Kidney (tissue), 14 donors: ENCODE results near the gene MYL7. TPM values are rescaled to one million over a fixed set of nuclear protein-coding genes. Genes with fewer than 3 reads are reported as not detected.

ENCODE experiments used
- DNase-seq, 5 donors: peaks; one replicate each; pipeline ENCODE4 v3.0.0-alpha.2; 2013 to 2020
- FAIRE-seq: peaks from 2 replicates; lab custom pipeline; 2012; peaks lifted over from hg19 to GRCh38; lab: Jason Lieb, UNC
- H3K27ac ChIP-seq, 2 donors: one replicate each; pipeline ENCODE4 v1.7.0; 2013; ENCODE audit warnings: low read depth in 2 of 2, low read length in 2 of 2, inconsistent platforms in 1 of 2
- H3K27me3 ChIP-seq: one replicate; pipeline ENCODE4 v1.7.1; 2013; ENCODE audit warnings: low read length, inconsistent platforms; ENCODE audit not compliant: control insufficient read depth, insufficient read depth
- H3K36me3 ChIP-seq, 3 donors: one replicate each; pipeline versions ENCODE4 v1.7.0 to v1.7.1; 2013; ENCODE audit warnings: low read length in 3 of 3, control low read depth in 1 of 3, inconsistent platforms in 1 of 3; ENCODE audit not compliant: insufficient read depth in 3 of 3, control insufficient read depth in 2 of 3
- H3K4me1 ChIP-seq, 3 donors: one replicate each; pipeline versions ENCODE4 v1.7.0 to v1.7.1; 2013; ENCODE audit warnings: low read length in 3 of 3, inconsistent platforms in 1 of 3, low read depth in 1 of 3; ENCODE audit not compliant: control insufficient read depth in 2 of 3, insufficient read depth in 2 of 3
- H3K4me3 ChIP-seq, 3 donors: one replicate each; pipeline versions ENCODE4 v1.7.0 to v1.8.1; 2013; ENCODE audit warnings: low read length in 3 of 3, control low read depth in 1 of 3, inconsistent platforms in 1 of 3
- H3K9ac ChIP-seq, 3 donors: one replicate each; pipeline versions ENCODE4 v1.7.0 to v1.7.1; 2013; ENCODE audit warnings: low read length in 3 of 3, control low read depth in 1 of 3, inconsistent platforms in 1 of 3
- H3K9me3 ChIP-seq, 3 donors: one replicate each; pipeline versions ENCODE4 v1.7.0 to v1.7.1; 2013; ENCODE audit warnings: low read length in 3 of 3, control low read depth in 1 of 3, inconsistent platforms in 1 of 3; ENCODE audit not compliant: control insufficient read depth in 2 of 3, insufficient read depth in 1 of 3
- CTCF ChIP-seq: IDR thresholded peaks from 3 replicates; pipeline ENCODE4 v1.5.1; 2012; ENCODE audit warnings: mild to moderate bottlenecking, moderate library complexity, borderline replicate concordance; ENCODE audit not compliant: insufficient read depth; ENCODE audit errors: extremely low read depth
- intact Hi-C: fragments of 100-400 bp; cut with DNase I; formaldehyde crosslinking; loops from one replicate; pipeline ENCODE4 v1.11.1; 2022
- polyA plus RNA-seq: library from polyadenylated mRNA; stranded (reverse); fragments of 350-450 nt; fragmentation: Illumina TruSeq; extraction: RNeasy Lipid Tissue Mini Kit (QIAGEN cat#74804); gene quantifications from one replicate; pipeline ENCODE4 v1.2.3, GENCODE V29; 2014; ENCODE audit warnings: low read depth, low replicate concordance; ENCODE audit not compliant: insufficient read depth
- total RNA-seq: library from RNA; stranded (reverse); fragmentation: NEBNext Ultra II Directional; extraction: Animal tissue kit (Norgen Biotek cat#: 25700); gene quantifications from one replicate; pipeline ENCODE4 v1.2.1, GENCODE V29; 2021
- donor health status: control.
- donor health status: control.
- donor health status: control.
- donor health status: control.
- donor health status: control.
- donor health status: DM: yes; HTN: yes; CAD: no.
- donor health status: Normal renal cell carcinoma (clear cell type).

The MYL7 gene
- total and polyA plus RNA-seq, 2 donors from 2014 or later, result not detected

GRCh38 chr7:44147026-44147991 lies 6.2 kb upstream of the MYL7 start:
- H3K27ac ChIP-seq, result no peak overlapping the region
- FAIRE-seq (no peak), DNase-seq (peak; percentile 69 to 91 (median 77))
- no peaks in the 10 kb centered on the region for H3K36me3 ChIP-seq
- no peaks in the 10 kb centered on the region for H3K27me3 ChIP-seq
- intact Hi-C loops, result no loop called here
- peaks cover 0 to 4% (median 0%) of the 10 kb centered on the region in 3 donors for H3K4me1 ChIP-seq
- no peak overlapping the region for H3K4me3 ChIP-seq
- no peak overlapping the region for H3K9ac ChIP-seq
- no peak for TF ChIP-seq CTCF
- no peaks in the 10 kb centered on the region for H3K9me3 ChIP-seq

- peaks cover 0 to 4% (median 0%) of the 10 kb centered on the region in 3 donors for H3K4me1 ChIP-seq
- TF ChIP-seq CTCF, result no peak
- DNase-seq (peak; percentile 86 to 95 (median 91)), FAIRE-seq (no peak)
- H3K36me3 ChIP-seq, result no peaks in the 10 kb centered on the region
- intact Hi-C loops, result no loop called here
- H3K27me3 ChIP-seq, result no peaks in the 10 kb centered on the region
- no peak overlapping the region for H3K27ac ChIP-seq
- no peak overlapping the region for H3K9ac ChIP-seq
- peak overlapping the region in 2 of 3 donors; percentile 33 to 47 for H3K4me3 ChIP-seq
- H3K9me3 ChIP-seq, result no peaks in the 10 kb centered on the region
Observed at GRCh38 chr7:44145969-44146911, 5.1 kb upstream of the MYL7 start.

GRCh38 chr7:44145479-44145968 lies 4.4 kb upstream of the MYL7 start:
- FAIRE-seq (no peak), DNase-seq (peak in 4 of 5 donors; percentile 38 to 73 (median 62))
- Histone ChIP-seq H3K4me3 (peak overlapping the region in 2 of 3 donors; percentile 33 to 47), H3K27me3 (no peaks in the 10 kb centered on the region), H3K9me3 (no peaks in the 10 kb centered on the region), H3K4me1 (peaks cover 0 to 4% (median 0%) of the 10 kb centered on the region in 3 donors), H3K9ac (no peak overlapping the region), H3K36me3 (no peaks in the 10 kb centered on the region), H3K27ac (no peak overlapping the region)
- TF ChIP-seq CTCF, result no peak
- intact Hi-C loops, result no loop called here
